Psoas muscle (tissue), 8 donors: ENCODE data around the gene FNDC3A. TPM values are rescaled to one million over a fixed set of nuclear protein-coding genes. Genes with fewer than 3 reads are reported as not detected.
"Not testable (repeated sequence)": the region's sequence is repeated elsewhere in the genome, so short reads cannot be mapped to it uniquely, and the experiment has no call there.

Experiments
- ATAC-seq, 4 donors: fragments of 200-7000 bp; cut with Tn5 transposase; one replicate each; pipeline ENCODE4 v1.9.1; 2020; ENCODE audit warnings: moderate library complexity in 3 of 4, mild to moderate bottlenecking in 2 of 4
- DNase-seq, 2 donors: peaks; one replicate each; pipeline ENCODE4 v3.0.0-alpha.2; 2020
- H3K27ac ChIP-seq: fragments of 200-600 bp; one replicate; pipeline ENCODE4 v1.8.0; 2022
- H3K27me3 ChIP-seq, 3 donors: fragments of 200-600 bp in 1 of 3; one replicate each; pipeline versions ENCODE4 v1.6.1 to v1.8.0; 2013 to 2022; ENCODE audit warnings: low read length in 2 of 3, mild to moderate bottlenecking in 2 of 3, moderate library complexity in 1 of 3; ENCODE audit not compliant: insufficient read depth in 3 of 3
- H3K36me3 ChIP-seq, 2 donors: fragments of 200-600 bp in 1 of 2; one replicate each; pipeline versions ENCODE4 v1.6.1 to v1.8.0; 2013 to 2022; ENCODE audit warnings: low read depth in 1 of 2, mild to moderate bottlenecking in 1 of 2, moderate library complexity in 1 of 2; ENCODE audit not compliant: insufficient read depth in 1 of 2
- H3K4me1 ChIP-seq: fragments of 200-600 bp; one replicate; pipeline ENCODE4 v1.8.0; 2022
- H3K4me3 ChIP-seq: fragments of 200-600 bp; one replicate; pipeline ENCODE4 v1.8.0; 2022; ENCODE audit warnings: mild to moderate bottlenecking
- H3K9me3 ChIP-seq: fragments of 200-600 bp; one replicate; pipeline ENCODE4 v1.8.0; 2022
- WGBS, 3 donors: extraction: QIAGEN DNeasy Blood & Tissue Kit; methylation state at CpG; one replicate each; pipeline versions ENCODE4 v1.1.6 to v1.1.7; 2013; 5-methylcytosine and 5-hydroxymethylcytosine counted together
- intact Hi-C, 2 donors: fragments of 100-400 bp; cut with DNase I; formaldehyde crosslinking; loops; one replicate each; pipeline versions ENCODE4 v1.11.0 to v1.14.2; 2022
- polyA plus RNA-seq, 3 donors: library from polyadenylated mRNA; stranded (reverse); fragments of 200-250 nt; gene quantifications; one replicate each; pipeline ENCODE4 v1.2.3, GENCODE V29; 2013
- total RNA-seq, 4 donors: library from RNA; stranded (reverse); fragmentation: NEBNext Ultra II Directional in 2 of 4; extraction: Animal tissue kit (Norgen Biotek cat#: 25700) in 2 of 4; gene quantifications; one replicate each; pipeline versions ENCODE4 v1.2.1 to v1.2.4, GENCODE V29; 2021 to 2023
- TF ChIP-seq, protein P1 (sequence below): fragments of 200-600 bp; IDR thresholded peaks from one replicate; pipeline ENCODE4 v1.8.0; 2022; ENCODE audit warnings: antibody characterized with exemption
- donor health status: healthy with polysubstance abuse.
- donor health status: DM: no; HTN: no; CAD: no; lungs with moderate emphysema.
- donor health status: Bipolar disorder and iron deficiency.
- donor health status: healthy.
- donor health status: DM: yes; HTN: yes; CAD: no.
- donor health status: DM: no; HTN: no; CAD: no.
- donor health status: DM: no; HTN: no; CAD: no.
- donor health status: DM: yes; HTN: yes; CAD: no.

Gene FNDC3A
- total and polyA plus RNA-seq, 7 donors, result 4.4 to 18.6 (median 10.5) TPM

DNA sequence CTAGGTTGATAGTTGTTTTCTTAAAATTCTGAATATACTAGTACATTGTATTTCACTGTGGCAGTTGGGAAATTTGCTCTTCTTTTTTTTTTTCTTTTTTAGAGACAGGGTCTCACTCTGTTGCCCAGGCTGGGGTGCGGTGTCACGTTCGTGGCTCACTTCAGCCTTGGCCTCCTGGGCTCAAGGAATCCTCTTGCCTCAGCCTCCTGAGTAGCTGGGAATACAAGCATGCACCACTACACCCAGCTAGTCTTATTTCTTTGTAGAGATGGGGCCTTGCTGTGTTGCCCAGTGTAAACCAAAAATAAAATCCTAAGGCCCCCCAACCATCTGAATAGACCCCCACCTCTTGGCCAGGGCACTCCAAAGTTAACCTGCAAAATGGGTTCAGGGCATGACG, 79.3 kb downstream of the FNDC3A start:
- Histone ChIP-seq H3K36me3 (no peaks in the 10 kb centered on the region), H3K27ac (no peak overlapping the region), H3K27me3 (no peaks in the 10 kb centered on the region), H3K4me1 (no peaks in the 10 kb centered on the region), H3K9me3 (no peaks in the 10 kb centered on the region), H3K4me3 (no peak overlapping the region)
- intact Hi-C loops, result no loop called here
- 96 to 100% (median 97%) methylated on average over 4 of the region's 4 CpGs for WGBS, 3 donors
- ATAC-seq (no peak), DNase-seq (no peak)
- TF ChIP-seq, protein P1, sequence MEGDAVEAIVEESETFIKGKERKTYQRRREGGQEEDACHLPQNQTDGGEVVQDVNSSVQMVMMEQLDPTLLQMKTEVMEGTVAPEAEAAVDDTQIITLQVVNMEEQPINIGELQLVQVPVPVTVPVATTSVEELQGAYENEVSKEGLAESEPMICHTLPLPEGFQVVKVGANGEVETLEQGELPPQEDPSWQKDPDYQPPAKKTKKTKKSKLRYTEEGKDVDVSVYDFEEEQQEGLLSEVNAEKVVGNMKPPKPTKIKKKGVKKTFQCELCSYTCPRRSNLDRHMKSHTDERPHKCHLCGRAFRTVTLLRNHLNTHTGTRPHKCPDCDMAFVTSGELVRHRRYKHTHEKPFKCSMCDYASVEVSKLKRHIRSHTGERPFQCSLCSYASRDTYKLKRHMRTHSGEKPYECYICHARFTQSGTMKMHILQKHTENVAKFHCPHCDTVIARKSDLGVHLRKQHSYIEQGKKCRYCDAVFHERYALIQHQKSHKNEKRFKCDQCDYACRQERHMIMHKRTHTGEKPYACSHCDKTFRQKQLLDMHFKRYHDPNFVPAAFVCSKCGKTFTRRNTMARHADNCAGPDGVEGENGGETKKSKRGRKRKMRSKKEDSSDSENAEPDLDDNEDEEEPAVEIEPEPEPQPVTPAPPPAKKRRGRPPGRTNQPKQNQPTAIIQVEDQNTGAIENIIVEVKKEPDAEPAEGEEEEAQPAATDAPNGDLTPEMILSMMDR, result no peak

GRCh38 chr13:49057176-49057575, 81.5 kb downstream of the FNDC3A start:
- H3K4me3 ChIP-seq, result no peak overlapping the region
- ATAC-seq (no peak), DNase-seq (no peak)
- H3K4me1 ChIP-seq, result no peaks in the 10 kb centered on the region
- H3K27ac ChIP-seq, result no peak overlapping the region
- H3K9me3 ChIP-seq, result no peaks in the 10 kb centered on the region
- TF ChIP-seq, protein P1, result no peak
- 84 to 93% (median 84%) methylated on average over 3 of the region's 3 CpGs for WGBS, 3 donors
- intact Hi-C loops, result no loop called here
- no peaks in the 10 kb centered on the region for H3K27me3 ChIP-seq
- no peaks in the 10 kb centered on the region for H3K36me3 ChIP-seq

- no peak overlapping the region for H3K4me3 ChIP-seq
- TF ChIP-seq, protein P1, result no peak
- no peak overlapping the region for H3K27ac ChIP-seq
- H3K27me3 ChIP-seq, result no peaks in the 10 kb centered on the region
- no peaks in the 10 kb centered on the region for H3K9me3 ChIP-seq
- H3K4me1 ChIP-seq, result no peaks in the 10 kb centered on the region
- ATAC-seq, result no peak
- DNase-seq, result no peak
- H3K36me3 ChIP-seq, result no peaks in the 10 kb centered on the region
- intact Hi-C loops, result no loop called here
Observed at GRCh38 chr13:49058761-49059160, 83.0 kb downstream of the FNDC3A start.

- ATAC-seq (no peak), DNase-seq (no peak)
- no peak overlapping the region for H3K27ac ChIP-seq
- H3K4me3 ChIP-seq, result no peak overlapping the region
- H3K9me3 ChIP-seq, result no peaks in the 10 kb centered on the region
- no peaks in the 10 kb centered on the region for H3K27me3 ChIP-seq
- WGBS, 3 donors, result 93 to 98% (median 93%) methylated on average over 3 of the region's 3 CpGs
- TF ChIP-seq, protein P1, result no peak
- H3K4me1 ChIP-seq, result no peaks in the 10 kb centered on the region
- no peaks in the 10 kb centered on the region for H3K36me3 ChIP-seq
- intact Hi-C loops, result no loop called here
Observed at GRCh38 chr13:49060678-49061387, 85.1 kb downstream of the FNDC3A start.

- H3K4me3 ChIP-seq, H3K36me3 ChIP-seq, DNase-seq, intact Hi-C loops, ATAC-seq, H3K4me1 ChIP-seq, H3K9me3 ChIP-seq, H3K27ac ChIP-seq, H3K27me3 ChIP-seq: not testable (repeated sequence)
Observed at GRCh38 chr13:49061388-49061752, 85.7 kb downstream of the FNDC3A start.
